ENCODE data around the gene COL1A1.

DNA sequence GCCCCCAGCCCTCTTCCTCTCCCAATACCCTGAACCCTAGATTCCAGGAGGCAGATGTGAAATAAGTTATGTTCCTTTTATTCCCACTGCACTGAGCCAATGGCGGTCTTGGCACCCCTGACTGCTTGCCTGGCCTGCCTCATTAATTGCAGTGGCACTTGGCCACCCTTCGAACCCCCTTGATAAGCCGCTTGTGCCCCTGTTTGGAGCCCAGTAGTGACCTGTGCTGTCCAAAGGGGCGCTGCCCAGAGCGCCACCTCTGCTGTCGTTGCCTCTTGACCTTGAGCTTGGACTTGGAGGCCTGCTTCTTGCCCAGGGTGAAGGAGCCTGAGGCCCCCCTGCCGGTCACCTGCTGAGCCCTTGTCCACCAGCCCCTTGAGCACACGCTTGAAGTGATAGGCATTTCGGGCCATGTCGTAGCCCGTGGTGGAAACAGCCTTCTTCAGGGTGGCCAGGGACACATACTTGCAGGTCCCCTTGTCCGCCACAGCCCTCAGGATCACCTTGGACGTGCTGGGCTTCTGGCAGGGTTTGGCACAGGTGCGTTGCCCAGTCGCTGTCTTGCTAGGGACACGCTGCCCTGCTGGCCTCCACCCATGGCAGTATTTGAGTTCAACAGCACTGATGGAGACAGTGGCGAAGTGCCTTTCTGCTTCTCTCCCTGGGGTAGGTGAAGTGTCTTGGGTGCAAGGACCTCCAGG, 29.9 kb downstream of the COL1A1 start:
- TF ChIP-seq USF2 (IDR thresholded peaks at IDR 0.05; ENCODE audit: borderline replicate concordance, low read depth, low read length) (no peak), GABPA (IDR thresholded peaks at IDR 0.05; ENCODE audit: low read depth) (no peak), EZH2phosphoT487 (IDR thresholded peaks at IDR 0.05; ENCODE audit: borderline replicate concordance, low read depth) (no peak), CTCF (IDR thresholded peaks at IDR 0.05) (no peak), EP300 (IDR thresholded peaks at IDR 0.05; ENCODE audit: borderline replicate concordance in 1 of 2, low read depth in 1 of 2, low read length in 1 of 2) (no peak), TCF12 (IDR thresholded peaks at IDR 0.05) (no peak), JUND (IDR thresholded peaks at IDR 0.05) (no peak)
